Suprapubic skin (tissue), 3 donors: ENCODE results near the gene KLRB1.

Experiments used
- CTCF ChIP-seq, 2 donors: fragments of 200-600 bp in 1 of 2; fragments of 450-650 bp in 1 of 2; sonication (generic) in 1 of 2; IDR thresholded peaks; one replicate each; pipeline ENCODE4 v1.5.1; 2016 to 2019; ENCODE audit warnings: antibody characterized with exemption in 2 of 2, mild to moderate bottlenecking in 1 of 2, moderate library complexity in 1 of 2
- POLR2AphosphoS5 ChIP-seq, 3 donors: sonication (generic); formaldehyde crosslinking; IDR thresholded peaks; one replicate each; pipeline ENCODE4 v1.6.1; 2017; ENCODE audit warnings: antibody characterized with exemption in 3 of 3

- TF ChIP-seq CTCF (IDR thresholded peaks at IDR 0.05) (no peak), POLR2AphosphoS5 (IDR thresholded peaks at IDR 0.05) (no peak)
These were observed 9.4 kb upstream of the KLRB1 start for GRCh38 chr12:9617124-9617523.
